C4-2B (cell line): ENCODE results near the gene ARRDC2.

ENCODE experiments used
- ZFX ChIP-seq: fragments of 450-650 bp; IDR thresholded peaks from 2 replicates; pipeline ENCODE4 v1.6.1; 2017
- TF ChIP-seq, protein P1 (sequence below): fragments of 450-650 bp; conservative IDR thresholded peaks from 2 replicates; pipeline ENCODE4 v1.5.1; 2017; ENCODE audit warnings: mild to moderate bottlenecking

DNA sequence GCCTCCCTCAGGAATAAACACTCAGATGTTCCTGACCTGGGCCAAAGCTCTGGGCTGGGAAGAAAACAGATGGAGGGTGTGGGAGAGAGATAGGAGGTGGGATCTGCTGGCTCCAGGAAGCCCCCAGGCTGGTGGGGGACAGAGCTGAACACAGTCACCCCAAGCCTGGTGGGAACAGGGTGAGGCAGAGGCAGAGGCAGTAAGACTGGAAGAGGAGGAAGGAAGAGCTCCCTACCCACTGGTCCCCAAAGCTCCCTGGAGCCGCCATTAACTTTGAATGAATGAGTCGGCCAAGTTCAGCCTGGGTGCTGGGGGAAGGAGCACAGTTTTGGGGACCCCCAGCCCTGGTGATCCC lies 41.9 kb upstream of the ARRDC2 start:
- TF ChIP-seq, protein P1, sequence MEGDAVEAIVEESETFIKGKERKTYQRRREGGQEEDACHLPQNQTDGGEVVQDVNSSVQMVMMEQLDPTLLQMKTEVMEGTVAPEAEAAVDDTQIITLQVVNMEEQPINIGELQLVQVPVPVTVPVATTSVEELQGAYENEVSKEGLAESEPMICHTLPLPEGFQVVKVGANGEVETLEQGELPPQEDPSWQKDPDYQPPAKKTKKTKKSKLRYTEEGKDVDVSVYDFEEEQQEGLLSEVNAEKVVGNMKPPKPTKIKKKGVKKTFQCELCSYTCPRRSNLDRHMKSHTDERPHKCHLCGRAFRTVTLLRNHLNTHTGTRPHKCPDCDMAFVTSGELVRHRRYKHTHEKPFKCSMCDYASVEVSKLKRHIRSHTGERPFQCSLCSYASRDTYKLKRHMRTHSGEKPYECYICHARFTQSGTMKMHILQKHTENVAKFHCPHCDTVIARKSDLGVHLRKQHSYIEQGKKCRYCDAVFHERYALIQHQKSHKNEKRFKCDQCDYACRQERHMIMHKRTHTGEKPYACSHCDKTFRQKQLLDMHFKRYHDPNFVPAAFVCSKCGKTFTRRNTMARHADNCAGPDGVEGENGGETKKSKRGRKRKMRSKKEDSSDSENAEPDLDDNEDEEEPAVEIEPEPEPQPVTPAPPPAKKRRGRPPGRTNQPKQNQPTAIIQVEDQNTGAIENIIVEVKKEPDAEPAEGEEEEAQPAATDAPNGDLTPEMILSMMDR: no peak
- TF ChIP-seq ZFX: no peak
